GM19023 (cell line): ENCODE data around the gene CYB561D2.

Source experiments
- ATAC-seq: cut with Tn5 transposase; IDR thresholded peaks from one replicate; pipeline ENCODE4 v1.9.1; 2021; ENCODE audit warnings: mild to moderate bottlenecking, moderate library complexity; ENCODE audit not compliant: unreplicated experiment

The CYB561D2 gene

GRCh38 chr3:50323092-50323600 is 27.5 kb upstream of the CYB561D2 start:
- no peak for ATAC-seq

GRCh38 chr3:50323614-50324199 is 27.0 kb upstream of the CYB561D2 start:
- ATAC-seq, result no peak

- ATAC-seq, result no peak
These were observed 26.1 kb upstream of the CYB561D2 start for GRCh38 chr3:50324351-50325112.

DNA sequence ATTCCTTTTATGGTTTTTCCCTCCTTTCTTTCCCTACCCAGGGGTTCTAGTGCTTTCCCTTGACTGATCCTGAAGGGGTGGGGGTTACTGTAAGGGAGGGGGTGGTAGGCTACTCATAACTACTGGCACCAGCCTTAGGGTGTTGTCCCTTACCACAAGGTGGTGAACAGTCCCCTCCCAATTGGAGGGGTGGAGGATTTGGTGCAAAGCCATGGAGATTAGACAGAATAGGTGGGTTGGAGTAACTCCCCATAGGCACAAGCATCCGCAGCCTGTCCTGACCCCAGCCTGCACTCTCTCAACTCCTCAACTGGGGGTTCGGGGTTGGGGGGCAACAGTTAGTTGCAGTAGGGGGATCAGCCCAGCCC is 25.6 kb upstream of the CYB561D2 start:
- no peak for ATAC-seq

DNA sequence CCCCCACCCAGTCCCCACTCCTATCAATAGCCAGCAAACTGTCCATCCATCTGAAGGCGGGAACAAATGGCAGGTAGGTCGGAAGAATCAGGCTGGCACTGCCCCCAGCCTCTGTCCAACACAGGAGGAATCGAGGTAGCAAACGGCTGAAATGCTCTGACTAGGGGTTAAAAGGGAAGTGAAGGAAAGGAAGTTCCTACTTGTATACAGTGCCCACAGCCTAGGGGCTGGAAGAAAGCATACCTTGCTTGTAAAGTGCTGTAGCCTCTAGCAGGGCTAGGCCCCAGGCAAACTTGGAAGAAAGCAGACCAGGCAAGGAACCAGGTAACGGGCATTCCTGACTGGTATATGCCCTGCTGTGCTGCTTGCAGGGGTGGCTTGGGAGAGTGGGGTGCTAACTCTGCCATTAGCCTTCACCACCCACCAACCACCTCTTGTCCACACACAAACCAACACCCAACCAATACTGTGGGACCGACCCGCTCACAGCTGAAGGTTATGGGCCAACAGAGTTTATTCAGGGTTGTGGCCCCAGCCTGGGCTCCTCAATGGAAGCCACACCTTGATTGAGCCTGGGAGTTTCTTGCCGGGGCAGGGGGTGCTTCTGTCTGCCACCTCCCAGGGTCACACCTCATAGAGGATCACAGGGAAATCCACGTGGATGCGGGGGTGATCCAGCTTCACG is 25.0 kb upstream of the CYB561D2 start:
- ATAC-seq, result no peak

GRCh38 chr3:50326182-50326541 is 24.5 kb upstream of the CYB561D2 start:
- ATAC-seq, result no peak

DNA sequence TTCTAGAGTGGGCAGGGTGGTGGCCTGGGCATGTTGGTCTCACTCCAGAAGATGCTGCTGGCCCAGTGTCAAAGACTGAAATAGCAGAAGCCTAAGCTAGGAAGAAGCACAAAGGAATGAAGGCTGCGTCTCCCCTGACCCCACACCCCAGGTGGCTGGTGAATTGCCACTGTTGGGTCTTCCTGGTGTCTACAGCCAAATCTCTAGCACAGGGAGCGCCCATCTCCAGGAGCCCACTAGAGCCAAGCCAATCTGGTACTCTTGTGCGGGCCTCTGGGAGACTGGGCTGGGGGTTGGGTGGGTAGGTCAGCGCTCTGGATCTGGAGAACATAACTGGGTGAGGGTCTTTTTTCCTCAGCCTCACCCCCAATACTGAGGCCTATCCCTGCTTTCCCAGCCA is 23.5 kb upstream of the CYB561D2 start:
- ATAC-seq, result no peak

DNA sequence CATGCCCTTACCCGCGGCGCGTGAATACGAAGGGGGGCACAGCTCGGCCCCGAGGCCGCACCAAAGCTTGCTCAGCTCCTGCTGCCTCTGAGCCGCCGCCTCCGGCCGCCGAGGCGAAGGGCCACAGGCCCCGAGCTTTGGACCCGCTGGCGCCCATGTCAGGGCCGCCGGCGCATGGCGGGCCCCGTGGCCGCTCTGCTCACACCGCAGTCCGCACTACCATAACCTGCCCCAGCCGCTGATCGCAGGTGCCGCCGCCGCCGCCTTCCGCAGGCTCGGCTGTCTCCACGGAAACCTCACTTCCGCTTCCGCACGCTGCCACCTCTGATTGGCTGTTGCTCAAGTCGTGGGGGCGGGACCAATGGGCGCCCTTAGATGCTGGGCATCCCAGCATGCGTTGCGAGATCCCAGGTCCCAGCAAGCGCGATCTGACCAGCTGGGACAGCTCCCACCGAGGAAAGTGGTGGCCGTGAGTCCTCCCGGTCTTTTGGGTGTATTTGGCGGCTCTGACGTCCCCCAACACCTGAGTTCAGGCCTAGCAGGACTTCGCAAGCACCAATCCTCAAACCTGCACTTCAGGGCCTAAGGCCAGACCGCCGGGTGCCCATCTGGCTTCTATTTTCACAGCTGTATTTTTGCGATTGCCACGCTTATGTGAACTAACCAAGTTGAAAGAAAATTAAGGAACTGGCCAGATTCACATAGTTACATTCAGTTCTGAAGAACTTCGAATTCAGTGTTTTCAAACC is 22.5 kb upstream of the CYB561D2 start, which contains the start of gene TUSC2:
Gene TUSC2 (minus strand): TSS at position 281 of the 749 bp plus-strand sequence. CDS start 124 bp downstream, at position 157.
- peak; percentile 94 for ATAC-seq

- no peak for ATAC-seq
These were observed 20.3 kb upstream of the CYB561D2 start for GRCh38 chr3:50330330-50330729.

- ATAC-seq, result no peak
These were observed 19.2 kb upstream of the CYB561D2 start for GRCh38 chr3:50331364-50331907.

DNA sequence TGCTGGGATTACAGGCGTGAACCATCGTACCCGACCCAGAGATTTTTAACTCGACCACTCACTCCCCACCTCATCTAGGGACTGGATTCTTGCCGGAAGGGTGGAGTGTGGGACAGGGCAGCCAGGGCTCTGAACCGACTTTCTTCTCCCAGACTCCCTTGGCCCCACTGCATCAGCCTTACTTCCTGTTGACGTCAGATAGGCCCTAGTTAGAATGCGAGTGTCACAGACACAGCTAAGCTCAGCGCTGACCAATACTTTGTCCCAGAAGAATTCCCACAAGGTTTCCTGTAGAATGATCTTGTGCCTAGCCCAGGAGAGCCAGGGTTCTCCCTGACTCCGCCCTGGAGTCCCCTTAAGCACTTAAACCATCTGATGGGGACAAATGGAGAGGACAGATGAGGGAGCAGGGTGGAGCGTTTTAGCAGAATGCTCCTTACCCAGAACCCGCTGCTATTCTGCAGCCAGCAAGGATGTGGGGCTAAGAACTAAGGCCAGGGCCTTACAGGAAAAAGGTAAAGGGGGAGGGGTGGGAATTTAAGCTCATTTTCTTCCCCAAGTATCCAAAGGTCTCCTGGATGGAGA is 16.8 kb upstream of the CYB561D2 start:
- ATAC-seq, result no peak

- no peak for ATAC-seq
These were observed 16.2 kb upstream of the CYB561D2 start for GRCh38 chr3:50334339-50335075.

DNA sequence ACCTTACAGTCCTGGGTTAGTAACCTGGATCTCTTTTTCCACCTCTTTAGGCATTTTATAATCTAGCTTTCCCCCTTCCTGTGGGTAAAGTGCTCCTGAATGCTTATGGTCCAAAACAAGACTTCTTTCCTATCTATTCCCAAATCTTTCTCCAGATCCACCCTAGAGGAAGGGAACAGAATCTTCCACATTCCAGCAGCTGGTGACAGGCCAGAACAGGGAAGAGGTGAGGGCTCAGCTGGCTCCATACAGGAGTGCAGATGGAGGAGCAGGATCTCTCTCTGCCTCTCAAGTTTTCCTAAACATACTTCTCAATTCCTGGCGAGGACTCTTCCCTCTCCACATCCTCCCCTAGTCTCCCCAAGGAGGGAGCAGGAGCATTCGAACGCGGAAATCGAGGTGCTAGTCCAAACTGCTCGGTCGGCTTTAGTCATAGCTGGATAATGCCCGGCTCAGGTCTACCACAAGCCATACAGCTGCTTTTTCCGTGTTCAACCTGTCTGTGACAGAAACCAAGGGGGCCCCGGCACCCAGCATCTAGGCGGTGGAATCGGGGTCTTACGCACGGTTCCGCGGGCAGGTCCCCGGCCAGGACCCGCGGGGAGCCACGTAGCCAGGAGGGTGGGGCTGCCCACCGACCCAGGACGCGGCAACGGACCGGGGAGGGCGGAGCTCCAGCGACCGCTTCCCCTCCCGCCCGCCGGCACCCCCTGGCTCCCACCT is 14.0 kb upstream of the CYB561D2 start:
- ATAC-seq, result peak; percentile 31

DNA sequence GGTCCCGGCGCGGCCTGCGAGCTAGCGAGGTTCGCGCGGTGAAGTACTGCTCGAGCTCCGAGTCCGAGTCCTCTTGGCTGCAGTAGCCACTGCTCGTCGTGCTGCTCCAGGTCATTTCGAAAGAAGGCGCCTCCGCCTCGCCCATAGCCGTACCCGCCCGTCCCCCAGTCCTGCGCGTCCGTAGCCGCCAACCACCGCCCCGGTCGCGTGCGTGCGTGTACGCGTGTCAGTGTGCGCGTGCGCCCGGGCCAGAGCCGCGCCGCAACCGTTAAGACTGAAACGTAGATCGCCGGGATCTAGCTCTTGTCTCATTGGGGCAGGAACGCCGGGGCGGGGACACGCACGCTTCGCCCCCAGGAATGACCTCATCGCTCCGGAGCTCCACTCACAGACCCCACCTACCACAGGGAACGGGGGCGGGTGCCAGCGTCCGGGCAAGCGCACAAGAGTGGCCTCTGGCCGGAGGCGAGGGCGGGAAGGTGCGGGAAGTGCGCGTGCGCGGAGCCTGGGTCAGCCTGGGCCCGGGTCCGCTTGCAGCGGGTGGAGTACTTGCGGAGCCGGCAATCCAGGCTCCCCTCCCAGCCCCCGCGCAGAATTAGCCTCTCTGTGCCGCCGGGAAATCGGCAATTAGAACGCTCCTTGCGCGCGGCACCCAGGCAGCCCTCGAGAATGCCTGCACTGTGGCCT is 13.3 kb upstream of the CYB561D2 start:
- peak; percentile 74 for ATAC-seq

DNA sequence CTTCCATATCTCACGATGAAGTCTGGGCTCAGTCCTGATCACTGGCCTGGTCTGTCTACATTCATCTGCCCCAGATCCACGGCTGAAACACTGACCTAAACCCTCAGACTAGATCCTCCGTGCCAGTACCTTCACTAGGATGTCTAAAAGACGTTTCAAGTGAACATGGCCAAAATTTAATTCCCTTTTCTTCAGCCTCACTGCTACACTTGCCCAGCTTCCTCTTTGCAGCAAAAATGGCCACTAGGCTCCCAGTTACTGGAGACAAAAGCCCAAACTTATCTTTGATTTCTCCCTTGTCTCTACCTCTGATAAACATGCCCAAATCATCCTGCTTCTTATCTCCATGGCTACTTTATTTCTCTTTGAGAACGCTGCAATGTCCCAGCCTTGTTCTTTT is 11.7 kb upstream of the CYB561D2 start:
- ATAC-seq, result no peak

- ATAC-seq, result no peak
These were observed 11.0 kb upstream of the CYB561D2 start for GRCh38 chr3:50339485-50340146.

DNA sequence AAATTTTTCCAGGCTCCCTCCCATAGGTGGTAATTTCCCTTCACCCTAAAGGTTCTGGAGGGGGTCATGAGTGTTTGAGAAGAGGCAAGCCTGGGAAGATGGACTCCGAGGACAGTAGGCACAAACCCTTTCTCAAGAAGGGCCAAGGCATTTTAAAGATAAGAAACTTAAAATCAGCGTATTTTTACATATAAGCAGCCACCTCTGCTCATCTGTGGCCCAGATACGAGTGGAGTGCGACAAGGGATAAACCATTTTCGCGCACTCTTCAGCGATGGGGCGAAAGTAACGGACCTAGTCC is 10.6 kb upstream of the CYB561D2 start:
- no peak for ATAC-seq
